GM18526 (cell line): ENCODE measurements around the gene ETV5.

Experiments used
- POLR2A ChIP-seq: IDR thresholded peaks from 3 replicates; pipeline ENCODE4 v1.6.1; 2011; ENCODE audit not compliant: insufficient read length; ENCODE audit errors: extremely low read depth

ETV5 gene

GRCh38 chr3:186067360-186068242 is 41.3 kb downstream of the ETV5 start:
- no peak for TF ChIP-seq POLR2A

DNA sequence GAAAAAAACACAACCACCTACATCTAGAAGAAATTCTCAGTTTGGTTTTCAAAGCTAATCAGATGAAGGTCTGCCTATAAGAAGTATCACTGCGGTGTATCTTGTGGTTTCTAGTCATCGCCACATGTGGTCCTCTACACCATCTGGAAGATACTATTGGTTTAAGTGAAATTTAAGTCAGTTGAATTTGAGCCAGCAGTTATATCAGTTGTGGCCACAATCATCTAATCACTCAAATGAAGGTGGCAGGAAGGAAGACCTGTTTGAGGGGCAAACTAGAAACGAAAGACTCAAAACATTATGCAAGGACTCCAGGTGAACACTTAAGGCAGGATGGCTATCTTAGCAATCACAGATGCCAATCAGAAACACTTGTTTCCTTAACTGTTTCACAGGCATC is 48.7 kb downstream of the ETV5 start:
- no peak for TF ChIP-seq POLR2A

GRCh38 chr3:186059192-186059591 is 49.7 kb downstream of the ETV5 start:
- no peak for TF ChIP-seq POLR2A

- TF ChIP-seq POLR2A, result no peak
Measured at GRCh38 chr3:186058225-186058624, 50.7 kb downstream of the ETV5 start.

GRCh38 chr3:186057594-186057993 is 51.3 kb downstream of the ETV5 start:
- TF ChIP-seq POLR2A, result no peak

DNA sequence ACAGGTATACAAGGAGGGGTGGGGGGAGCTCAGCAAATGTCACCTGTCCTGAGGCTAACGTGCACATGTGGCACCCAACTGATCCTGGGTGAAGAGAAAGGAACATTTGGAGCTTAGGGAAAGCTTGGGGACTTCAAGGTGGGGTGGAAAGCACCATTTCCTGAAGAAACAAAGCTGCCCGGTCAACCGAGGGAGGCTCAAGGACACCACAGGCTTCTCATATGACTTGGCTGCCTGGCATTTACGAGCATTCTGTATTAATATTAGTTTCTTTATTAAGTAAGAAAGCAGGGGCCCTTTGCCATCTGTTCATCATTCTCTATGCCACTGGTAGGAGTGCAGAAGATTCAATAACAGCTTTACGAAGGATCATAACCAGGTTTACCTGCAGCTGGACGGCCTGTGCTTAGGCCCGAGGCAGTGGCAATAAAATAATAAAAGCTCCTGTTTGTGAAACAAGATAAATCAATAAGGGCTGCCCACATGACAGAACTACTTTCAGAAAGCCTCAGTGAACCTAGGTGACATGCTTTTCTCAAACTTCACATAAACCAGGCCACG is 54.0 kb downstream of the ETV5 start:
- no peak for TF ChIP-seq POLR2A

DNA sequence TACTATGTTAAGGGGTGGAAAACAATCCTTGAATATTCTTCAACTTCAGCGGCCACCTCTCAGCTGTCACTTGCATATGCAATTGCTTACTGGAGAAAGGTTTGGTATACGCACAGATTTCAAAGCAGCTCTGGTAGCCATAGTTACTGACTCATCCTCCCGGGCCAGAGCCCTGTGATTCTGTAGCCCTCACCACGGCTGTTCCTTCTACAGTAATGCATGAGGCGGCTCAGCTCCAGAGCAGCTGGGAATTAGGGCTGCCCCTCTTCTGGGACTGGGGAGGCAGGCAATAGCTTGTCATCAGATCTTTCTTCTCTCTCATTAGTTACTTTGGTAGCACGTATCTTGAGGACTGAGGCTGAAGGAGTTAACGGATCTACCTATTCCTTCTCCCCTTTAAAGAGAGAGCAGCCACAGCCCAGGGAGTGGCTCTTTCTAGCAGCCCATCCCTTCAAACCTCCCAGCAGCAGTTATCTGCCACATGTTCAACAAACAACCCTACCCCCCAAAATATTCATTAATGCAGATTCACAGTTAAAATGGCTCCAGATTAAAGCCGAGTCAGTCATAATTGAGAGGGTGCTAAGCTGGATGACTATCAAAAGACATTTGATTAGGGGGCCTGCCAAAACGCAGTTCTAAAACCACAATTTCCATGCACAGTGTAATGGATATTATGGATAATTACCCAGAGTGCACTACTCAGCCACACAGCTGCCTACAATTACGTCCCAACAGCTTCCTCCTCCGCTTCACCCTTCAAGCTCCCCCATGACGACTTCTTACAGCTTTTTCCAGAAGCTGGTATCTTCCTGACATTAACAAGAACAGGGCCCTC is 54.7 kb downstream of the ETV5 start:
- TF ChIP-seq POLR2A, result no peak

DNA sequence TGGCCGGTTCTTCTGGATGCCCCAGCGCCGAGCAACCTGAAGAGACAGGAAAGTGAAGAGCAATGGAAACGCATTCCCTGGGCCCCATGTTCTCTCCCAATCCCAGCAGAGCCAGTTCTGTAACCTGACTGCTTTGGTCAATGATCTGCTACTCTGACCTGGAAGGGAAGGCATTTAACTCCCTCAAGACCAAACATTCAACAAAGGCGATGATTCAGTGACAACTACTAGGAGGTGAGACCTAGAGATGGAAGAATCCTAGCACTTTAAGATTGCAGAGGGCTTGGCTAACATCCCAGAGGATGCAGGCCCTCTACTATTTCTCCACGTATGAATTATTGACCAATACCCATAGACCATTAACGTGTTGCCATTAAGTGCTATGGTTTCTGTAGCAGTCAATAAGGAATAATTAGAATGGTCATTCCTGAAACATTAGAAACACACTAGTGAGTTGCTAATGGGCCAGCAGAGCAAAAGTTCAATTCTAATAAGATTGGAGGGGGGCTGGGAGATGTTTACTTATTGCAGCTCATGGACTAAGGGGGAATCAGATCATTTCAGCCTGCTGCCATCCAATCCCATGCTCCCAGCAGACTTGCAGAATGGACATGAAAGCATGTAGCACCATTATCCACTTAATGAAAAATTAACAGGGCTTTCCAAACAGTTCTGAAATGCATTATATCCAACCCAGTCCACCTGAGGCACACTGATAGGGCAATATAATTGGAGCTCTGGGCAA is 56.6 kb downstream of the ETV5 start:
- no peak for TF ChIP-seq POLR2A

DNA sequence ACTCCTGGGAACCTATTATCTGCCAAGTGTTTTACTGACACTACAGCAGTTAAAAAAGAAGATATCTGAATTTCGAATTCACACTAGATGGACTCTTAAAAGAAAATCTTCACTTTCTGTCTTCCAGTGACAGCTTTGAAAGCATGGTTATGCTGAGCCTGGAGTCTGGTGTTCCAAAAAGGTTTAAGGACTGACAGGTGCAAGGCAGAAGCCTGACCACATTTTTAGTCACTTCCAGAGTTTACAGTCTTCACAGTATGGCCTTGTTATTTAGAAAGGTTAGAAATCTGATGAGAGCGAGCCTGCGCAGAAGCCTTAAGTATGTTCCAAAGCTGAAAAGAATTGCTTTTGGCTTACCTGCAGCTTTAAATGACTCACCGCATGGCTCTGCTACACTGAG is 59.9 kb downstream of the ETV5 start:
- no peak for TF ChIP-seq POLR2A

GRCh38 chr3:186048119-186048518 is 60.8 kb downstream of the ETV5 start:
- TF ChIP-seq POLR2A, result no peak

DNA sequence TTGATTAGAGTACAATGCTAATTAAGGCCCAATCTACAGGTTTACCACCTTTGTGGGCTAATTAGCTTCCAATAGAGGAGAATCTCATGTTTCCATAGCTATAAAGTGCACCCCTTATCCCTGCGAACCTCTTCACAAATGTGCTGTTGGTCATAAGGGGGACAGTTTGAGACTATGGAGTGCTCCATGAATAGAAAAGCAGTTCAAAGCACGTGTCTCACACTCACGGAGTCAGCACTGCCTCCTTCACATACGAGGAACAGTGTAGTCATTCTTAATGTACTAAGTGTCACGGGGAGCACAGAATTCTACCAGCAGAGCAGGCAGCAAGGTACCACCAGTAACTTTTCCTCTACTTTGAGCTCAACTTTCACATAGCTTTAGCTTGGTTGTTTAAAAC is 62.1 kb downstream of the ETV5 start:
- no peak for TF ChIP-seq POLR2A

DNA sequence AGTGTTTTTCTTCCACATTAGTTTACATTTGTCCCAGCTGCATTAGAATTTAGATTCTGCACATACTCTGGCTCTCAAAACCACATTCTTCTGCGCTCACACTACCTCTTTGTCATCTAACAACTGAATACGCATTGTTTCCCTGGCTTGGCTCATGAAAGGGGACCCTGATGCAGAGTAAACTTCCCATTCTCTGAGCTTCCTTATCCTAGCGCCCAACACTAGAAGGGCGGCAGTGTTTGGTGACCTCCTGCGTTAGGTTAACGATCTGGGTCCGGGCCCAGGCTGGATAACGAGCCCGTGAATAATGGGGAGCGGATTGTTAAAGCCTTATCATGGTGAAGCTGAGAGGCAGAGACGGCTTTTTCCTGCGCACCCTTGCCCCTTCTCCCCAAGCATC is 63.9 kb downstream of the ETV5 start:
- TF ChIP-seq POLR2A, result no peak

DNA sequence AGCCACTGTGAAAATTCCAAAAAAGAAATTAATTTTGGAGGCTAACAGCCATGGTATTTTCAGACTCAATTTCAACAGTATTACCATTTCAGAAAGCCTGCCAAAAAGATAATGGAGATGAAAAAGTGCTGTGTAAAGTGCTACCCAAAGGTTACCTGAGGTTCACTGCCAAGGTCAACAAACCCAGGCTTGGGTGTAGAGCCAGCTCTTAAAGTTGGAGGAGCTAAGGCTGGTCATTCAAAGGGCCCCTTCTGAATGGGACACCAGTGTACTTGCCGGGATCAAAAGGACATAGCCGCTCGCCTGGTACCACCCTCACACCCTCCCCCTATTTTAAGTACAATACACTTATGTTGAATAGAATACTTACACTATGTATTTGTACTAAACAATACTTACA is 64.5 kb downstream of the ETV5 start:
- TF ChIP-seq POLR2A, result no peak

DNA sequence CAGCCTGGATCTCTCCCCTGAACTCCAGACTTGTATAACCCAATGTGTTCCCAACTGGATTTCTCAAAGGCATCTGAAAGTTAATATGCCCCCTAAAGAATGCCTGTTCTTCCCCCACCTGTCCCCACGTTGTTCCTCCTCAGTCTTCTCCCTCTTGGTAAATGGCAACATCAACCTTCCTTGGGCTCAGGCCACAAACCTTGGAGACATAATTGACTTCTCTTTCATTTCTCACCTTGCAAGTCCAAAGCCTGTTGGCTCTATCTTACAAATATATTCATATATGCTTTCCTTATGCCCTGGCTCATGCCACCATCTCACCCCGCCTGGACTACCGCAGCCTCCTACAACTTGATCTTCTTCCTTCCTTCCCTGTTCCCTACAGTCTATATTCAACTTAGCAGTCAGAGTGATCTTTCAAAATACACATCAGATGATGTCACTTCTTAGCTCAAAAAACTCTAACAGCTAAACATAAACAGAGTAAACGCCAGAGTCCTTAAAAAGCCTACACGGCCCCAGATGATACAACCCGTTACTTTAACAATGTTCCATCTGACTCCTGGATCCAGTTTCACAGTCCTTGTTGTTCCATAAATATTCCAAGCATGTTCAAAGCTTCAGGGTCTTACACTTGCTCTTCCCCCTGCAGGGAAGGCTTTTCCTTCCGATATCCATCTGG is 66.2 kb downstream of the ETV5 start:
- no peak for TF ChIP-seq POLR2A

GRCh38 chr3:186042036-186042435 is 66.9 kb downstream of the ETV5 start:
- no peak for TF ChIP-seq POLR2A
